Stimulated activated CD4-positive, alpha-beta T cell treated with anti-CD3 and anti-CD28 coated beads, Interleukin-15, amount 100 ng/mL, for 1 hour (primary cell): Measurements from ENCODE around the gene MC3R.
A peak's percentile ranks its signal among the peaks of the same experiment; 100 is the strongest.
"Not testable (repeated sequence)": the region's sequence is repeated elsewhere in the genome, so short reads cannot be mapped to it uniquely, and the experiment has no call there.

Experiments
- DNase-seq, 2 donors: peaks; one replicate each; pipeline ENCODE4 v3.0.0-alpha.2; 2020; ENCODE audit warnings: low read depth in 1 of 2, low spot score in 1 of 2

The MC3R gene

DNA sequence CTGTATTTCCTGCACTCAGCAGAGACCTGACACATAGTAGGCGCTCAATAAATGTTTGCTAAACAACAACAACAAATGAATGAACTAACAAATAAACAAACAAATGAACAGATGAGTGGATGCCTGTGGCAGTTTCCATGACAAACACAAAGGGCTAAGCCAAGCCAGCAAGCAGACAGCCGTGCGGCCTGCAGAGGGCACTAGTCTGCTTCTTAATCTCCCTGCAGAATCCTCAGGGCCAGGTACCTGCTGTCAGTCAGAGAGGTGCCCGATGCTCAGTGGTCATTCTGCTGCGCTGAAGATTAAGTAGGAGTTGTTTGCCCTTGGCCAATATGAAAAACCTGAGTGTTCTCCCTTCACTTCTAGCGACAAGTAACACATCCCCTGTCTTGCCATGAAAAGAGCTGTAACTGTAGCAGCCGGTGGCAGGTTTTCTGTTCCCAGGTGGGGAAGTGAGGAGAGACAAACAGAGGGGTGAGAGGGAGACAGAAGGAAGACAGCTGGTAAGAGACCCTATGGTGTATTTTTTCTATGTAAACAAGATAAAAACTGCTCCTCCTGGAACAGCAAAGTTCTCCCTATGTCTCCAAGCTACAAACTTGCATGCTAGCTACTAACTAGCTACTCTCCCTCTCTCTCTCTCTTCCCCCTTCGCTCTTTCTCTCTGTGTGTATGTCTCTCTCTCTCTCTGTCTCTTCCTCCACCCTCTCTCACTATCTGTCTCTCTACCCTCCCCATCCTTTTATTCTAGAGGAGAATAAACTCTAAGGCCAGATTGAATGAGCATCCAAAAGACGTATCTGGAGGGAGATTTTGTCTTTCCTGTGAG lies at the start of gene MC3R:
Gene MC3R, plus strand, starts transcription at position 779 of the 829 bp plus-strand sequence. CDS start 112 bp downstream, outside the sequence.
- peak in 1 of 2 donors; percentile 5 for DNase-seq

DNA sequence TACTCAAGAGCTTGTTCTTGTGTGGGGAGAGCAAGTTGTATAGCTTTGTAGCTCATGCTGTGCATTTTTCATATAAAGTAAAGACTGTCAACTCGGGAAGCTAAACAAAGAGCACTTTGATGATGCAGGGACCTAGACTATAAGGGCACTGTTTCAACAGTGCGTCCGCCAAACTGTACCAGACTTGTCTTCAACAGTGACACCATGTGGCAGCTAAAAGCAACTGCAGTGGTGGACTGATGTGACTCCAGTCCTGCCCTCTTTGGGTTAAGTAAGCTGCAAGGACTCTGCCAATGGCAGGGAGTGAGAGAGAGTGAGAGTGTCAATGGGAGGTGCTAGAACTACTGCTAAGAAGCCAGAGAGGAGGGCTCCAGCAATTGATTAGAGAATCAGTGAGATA lies 48.1 kb upstream of the MC3R start:
- DNase-seq, result no peak

DNA sequence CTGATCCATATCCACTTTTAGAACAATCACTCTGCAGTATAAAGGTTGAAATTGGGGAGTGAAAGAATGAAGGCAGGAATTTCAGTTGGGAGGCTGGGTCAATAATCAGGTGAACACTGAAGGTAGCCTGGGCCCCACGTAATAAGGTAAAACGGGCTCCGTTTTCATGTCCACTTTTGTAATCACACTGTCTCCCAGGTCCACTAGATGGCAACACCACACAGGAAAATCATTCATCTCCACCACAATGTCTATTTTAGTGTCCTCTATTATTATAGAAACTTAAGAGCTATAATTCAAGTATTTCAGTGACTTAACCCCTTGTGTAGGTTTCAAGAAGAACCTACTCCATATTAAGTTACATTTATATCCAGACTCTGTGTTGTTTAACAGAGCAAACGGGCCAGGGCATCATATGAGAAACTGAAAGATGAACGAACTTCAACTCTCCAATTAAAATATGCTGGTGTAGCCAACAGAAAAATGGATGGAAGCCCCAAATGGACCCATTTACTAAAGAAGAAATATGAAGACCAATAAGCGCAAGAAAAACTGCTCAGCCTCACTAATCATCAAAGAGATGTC lies 45.9 kb upstream of the MC3R start:
- no peak for DNase-seq

DNA sequence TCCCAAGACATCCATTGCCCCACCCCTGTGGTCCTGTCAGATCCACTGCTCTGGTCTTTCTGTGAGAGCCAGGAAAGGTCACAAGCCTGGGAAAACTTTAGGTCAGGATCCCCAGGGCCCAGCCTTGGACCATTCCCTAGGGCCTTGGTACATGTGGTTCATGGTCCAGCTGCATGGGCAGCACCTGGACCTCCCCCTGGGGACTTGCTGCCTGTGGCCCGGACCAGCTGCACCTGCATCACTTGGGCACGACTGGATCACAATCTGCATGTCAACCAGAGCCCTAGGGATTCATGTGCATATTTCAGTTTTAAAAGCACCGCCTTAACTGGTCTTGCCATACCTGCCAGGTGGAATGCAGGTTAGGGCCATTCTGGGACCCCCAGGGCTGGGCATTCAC lies 44.3 kb upstream of the MC3R start:
- DNase-seq, result no peak

DNA sequence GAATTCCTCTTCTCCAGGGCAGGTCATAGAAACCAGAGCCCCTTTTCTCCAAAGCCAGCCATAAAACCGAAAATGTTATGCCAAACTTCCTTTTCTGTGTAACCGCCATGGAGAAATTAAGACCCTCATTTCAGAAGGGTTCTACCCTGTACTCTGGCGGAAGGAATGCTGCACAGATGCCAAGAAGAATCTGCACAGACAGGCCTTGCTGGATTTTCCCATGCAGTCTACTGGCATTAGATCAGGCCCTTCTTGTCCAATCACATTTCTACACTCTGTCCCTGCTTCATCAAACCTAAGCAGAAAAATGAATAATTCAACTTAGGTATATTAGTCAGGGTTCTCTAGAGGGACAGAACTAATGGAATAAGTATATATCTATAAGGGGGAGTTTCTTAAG lies 43.2 kb upstream of the MC3R start:
- DNase-seq, result no peak

DNA sequence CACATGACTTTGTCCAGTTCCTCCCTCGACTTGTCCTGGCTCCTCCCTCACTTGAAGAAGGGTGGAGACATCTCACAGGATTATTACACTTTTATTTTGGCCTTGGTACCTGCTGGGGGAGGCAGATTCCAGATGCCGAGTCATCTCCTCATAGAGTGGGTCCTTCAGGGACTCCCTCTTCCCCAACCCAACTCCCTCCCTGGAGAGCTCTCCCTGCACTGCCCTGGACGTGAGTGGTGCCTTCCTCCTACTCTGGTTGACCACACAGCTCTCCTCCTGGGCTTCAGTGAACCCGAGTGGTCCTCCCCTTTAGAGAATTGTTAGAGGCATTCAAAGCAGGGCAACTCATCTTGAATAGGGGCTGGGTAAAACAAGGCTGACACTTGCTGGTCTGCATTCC lies 40.9 kb upstream of the MC3R start:
- DNase-seq, result no peak

DNA sequence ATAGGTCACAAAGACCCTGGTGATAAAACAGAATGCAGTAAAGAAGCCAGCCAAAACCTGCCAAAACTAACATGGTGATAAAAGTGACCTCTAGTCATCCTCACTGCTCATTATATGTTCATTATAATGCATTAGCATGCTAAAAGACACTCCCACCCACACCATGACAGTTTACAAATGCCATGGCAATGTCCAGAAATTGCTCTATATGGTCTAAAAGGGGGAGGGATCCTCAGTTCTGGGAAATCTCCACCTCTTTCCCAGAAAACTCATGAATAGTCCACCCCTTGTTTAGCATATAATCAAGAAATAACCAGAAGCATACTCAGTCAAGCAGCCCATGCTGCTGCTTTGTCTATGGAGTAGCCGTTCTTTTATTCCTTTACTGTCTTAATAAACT lies 40.4 kb upstream of the MC3R start:
- no peak for DNase-seq

DNA sequence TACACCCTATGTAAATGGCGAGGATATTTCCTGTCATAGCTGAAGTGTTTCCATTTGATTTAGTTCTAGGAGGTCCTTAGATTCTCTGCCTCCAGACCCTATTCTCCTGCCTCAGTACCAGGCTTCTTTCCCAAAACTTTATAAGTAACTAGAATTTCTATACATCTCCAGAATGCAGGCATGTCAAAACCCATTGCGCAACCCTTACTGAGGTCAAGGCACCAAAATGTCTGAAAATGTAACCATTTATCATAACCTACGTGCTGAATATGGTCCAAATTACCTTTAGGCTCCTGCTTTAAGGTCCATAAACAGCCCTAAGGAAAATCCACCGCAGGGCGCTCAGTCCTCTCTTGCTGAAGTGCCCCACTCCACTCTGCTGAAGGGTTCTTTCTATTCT lies 37.5 kb upstream of the MC3R start:
- no peak for DNase-seq

DNA sequence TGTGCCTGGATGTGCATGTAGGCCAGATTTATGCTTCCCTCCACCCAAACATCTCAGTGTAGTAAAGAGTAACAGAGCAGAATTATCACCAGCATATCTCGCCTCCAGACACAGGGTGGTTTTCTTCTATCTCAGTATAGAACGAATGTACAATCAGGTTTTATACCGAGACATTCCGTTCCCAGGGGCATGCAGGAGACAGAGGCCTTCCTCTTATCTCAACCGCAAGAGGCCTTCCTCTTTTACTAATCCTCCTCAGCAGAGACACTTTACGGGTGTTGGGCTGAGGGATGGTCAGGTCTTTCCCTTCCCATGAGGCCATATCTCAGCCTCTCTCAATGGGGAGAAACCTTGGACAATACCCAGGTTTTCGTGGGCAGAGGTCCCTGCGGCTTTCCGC lies 36.4 kb upstream of the MC3R start:
- DNase-seq, result no peak

DNA sequence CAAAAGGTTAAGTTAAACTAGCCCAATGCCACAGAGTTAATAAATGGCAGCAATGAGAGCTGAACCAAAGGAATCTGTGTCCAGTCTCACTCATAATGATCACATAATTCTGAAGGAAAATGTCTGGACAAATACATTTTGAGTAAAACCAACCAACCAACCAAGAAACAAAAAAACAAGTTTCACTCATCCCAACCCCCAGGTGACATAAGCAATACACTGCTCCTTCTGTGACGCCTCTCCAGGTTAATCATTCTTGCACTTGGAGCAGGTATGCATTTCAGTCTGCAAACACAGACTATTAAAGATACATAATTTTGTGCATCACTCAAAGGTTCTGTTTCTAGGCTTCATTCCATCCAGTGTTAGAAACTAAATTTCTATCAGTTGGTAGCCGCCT lies 35.2 kb upstream of the MC3R start:
- DNase-seq, result no peak

DNA sequence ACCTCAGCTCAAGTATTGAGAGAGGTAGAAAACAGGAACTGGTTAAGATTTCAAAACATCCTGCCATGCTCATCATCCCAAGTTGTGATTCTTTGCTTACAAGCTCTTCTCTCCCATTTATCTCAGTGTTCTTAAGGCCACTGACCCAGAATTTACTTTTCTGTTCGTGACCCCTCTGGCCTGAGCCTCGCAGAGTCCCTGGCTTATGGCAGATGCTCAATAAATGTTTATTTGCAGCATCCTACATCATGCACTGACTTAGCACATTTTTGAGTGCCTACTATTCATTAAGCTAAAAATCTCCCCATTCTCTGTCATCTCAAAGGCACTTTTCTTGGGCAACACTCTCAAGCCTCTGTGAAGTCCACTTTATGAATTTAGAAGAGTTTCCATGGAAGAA lies 33.4 kb upstream of the MC3R start:
- no peak for DNase-seq

DNA sequence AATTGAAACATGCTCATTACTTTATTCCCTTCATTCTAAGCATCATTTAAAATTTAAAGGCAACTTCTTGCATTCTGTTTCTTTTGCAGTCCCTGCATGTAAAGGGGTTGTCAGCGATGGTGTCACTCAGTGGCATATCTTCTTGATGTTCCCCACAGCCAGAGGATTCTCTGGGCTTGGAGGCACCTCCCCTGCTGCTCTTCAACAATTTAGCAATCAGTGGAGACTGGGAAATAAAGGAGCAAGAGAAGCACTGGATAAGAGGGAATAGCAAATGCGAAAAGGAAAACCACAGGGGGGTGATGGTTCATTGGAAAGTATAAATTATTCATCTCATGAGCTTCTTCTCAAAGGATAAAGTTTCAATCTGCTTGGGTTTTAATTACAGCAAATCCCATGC lies 30.7 kb upstream of the MC3R start:
- DNase-seq, result no peak

DNA sequence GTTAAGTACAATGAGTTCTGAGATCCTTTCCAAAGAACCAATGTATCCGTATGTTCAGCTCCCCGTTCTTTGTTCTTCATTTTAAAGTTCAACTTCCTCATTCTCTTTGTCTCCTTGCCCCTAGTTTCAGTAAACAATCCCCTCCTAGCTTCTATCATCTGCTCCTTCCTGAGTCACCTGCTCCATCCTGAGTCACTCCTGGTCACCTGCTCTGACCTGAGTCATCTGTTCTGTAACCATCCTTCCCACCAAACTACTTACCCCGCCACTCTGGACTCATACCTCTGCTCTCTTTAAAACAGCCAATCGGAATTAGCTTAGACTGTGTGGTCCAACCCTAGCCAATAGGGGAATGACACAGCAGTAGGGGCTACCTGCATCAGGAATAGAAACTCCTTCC lies 27.3 kb upstream of the MC3R start:
- not testable (repeated sequence) for DNase-seq

DNA sequence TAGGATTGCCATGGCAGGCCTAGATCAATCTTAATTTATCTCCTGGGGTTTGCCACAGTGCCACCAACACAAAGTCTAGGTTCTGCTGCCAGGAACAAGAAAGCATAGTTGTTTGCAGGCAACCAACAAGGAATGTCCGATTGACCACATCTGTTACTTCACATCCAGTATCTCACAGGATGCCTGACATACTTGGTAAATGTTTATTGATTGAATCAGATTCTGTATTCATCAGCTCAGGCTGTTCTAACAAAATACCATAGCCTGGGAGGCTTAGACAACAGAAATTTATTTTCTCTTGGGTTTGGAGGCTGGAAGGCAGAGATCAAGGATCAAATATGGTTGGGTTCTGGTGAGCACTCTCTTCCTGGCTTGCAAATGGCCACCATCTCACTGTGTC lies 26.3 kb upstream of the MC3R start:
- DNase-seq, result no peak

DNA sequence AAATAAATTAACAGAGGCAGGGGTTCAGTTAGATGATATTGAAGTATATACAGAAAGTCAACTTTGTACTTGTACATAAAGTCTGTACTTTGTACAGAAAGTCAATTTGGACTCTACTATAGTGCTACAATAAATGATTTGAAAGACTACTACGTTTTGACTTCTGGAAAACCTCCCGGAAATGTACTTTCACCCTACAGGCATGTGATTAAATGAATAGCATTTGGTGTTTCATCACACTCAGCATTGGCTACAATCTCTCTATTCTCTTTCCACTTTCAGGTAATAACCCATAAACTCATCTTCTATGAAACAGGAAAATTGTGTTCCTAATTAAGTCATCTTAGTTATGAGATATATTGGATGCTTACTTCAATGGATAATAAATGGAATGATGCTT lies 25.6 kb upstream of the MC3R start:
- DNase-seq, result no peak

DNA sequence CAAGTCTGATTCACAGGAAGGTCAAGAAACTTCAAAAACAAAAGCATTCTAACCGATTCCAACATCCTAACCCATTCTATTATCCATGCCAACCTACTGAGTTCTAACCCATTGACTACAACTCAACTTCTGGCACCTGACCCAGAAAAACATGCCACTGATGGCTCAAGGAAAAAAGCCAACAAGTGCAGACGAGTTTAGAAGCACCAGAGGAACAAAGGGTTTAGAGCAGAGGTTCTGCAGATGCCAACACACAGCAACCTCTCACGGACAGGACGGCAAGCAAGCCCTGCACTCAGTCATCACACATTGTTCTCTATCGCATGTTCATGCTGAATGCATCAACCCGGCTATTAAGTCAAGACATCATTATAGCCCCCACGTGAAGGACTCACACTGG lies 25.2 kb upstream of the MC3R start:
- no peak for DNase-seq

DNA sequence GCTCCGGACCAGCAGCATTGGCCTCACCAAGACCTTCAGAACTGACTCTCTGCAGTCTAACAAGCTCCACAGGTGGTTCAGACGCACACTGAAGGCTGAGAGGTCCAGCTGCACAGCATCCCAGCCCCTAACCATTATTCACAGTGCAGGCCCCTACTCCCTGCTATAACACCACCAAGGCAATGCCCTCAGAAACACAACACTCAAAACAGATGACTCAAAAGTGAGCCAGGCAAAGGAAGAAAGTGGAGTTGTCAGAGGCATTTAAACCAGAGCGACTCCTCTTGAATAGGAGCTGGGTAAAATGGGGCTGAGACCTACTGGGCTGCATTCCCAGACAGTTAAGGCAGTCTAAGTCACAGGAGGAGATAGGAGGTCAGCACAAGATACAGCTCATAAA lies 20.5 kb upstream of the MC3R start:
- DNase-seq, result no peak

DNA sequence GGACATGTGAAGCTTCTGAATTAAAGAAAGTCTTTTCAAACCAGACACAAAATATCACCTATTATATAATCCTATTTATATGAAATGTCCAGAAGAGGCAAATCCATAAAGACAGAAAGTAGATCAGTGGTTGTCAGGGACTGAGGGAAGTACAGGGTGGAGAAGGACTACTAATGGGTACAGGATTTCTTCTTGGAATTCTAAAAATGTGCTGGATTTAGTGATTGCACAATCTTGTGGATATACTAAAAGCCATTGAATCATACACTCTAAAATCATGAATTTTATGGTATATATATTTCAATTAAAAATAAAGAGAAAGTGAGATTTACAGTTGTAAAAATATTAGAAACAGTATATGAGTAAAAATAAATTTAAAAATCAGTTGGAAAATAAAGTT lies 18.7 kb upstream of the MC3R start:
- DNase-seq, result no peak

DNA sequence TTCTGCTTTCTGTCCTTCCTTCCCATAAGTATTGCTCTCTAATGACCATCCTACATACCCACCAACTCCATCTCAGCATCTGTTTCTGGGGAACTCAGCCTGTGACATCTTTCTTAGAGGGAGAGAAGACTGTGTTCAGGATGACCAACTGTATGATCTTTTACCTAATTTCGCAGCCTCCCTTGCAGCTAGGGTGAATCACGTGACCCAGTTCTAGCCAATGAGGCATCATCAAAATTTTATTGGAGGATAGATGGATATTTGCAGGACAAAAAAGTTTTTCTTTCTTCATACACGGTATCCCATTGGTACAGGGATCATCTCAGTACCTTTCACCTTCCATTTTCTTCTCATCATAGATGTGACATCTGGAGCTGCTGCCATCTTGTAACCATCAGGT lies 14.4 kb upstream of the MC3R start:
- no peak for DNase-seq

DNA sequence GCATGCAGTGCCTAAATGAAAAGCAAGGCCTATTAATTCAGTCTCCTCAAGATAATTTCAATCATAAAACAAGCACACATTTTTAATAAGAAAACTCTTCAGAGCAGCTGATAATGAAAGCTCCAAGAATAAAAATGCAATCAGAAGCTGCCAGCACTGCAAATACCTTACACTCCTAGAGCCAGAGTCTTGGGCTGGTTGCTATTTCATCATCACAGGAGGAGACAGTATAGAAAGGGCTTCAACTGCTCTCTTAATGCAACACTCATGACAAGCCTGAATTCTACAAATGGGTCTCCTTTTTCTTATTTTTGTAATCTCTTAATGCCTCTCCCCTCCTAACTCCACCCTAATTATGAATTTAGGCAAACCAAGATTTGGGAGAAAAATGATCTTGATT lies 11.2 kb upstream of the MC3R start:
- no peak for DNase-seq

DNA sequence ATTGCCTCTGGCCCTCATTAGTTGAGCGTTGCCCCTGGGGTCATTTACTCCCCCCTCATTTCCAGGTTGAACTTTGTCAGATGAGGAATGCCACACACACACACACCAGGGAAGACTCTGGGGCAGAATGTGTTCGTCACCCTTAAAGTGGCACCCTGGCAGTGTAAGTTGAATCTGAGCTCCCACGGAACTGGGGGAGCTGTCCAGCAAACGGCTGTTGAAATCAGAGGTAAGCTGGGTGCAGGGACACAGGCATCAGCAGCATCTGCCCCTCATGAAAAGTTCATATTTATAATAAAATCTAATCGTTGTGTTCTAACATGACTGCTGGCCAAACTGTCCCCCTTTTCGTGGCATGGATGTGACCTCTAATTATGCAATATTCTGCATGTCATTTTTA lies 4.3 kb upstream of the MC3R start:
- DNase-seq, result no peak

DNA sequence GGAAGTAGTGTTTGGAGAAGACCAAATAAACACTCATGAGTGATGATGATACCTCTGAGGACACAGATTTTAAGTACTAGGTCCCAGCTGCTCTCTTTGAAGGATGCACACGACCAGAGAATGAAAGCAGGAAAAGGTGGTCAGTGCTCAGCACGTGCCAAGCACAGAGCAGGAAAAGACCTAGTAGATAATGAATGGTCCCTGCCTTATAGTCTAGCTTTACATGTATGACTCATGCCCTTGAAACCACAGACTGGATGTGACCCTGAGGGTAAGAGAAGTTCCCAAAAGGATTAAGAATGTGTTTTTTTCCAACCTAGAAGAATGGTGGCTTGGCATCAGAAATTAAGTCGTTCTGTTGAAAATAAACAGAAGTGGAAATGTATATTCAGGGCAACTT lies 2.8 kb upstream of the MC3R start:
- DNase-seq, result no peak
